SU-DHL-6 (cell line): Measurements from ENCODE around the gene ACBD6.

Experiments
- H2AFZ ChIP-seq: fragments of 200-600 bp; sonication (generic); 2 replicates; pipeline ENCODE4 v1.6.1; 2014; ENCODE audit warnings: low read depth, mild to moderate bottlenecking, moderate library complexity, mixed read lengths, antibody characterized with exemption, low read length; ENCODE audit not compliant: severe bottlenecking
- H3F3A ChIP-seq: fragments of 200-600 bp; shearing (Covaris generic); 2 replicates; pipeline ENCODE4 v1.6.0; 2016; ENCODE audit warnings: antibody characterized with exemption, mild to moderate bottlenecking; ENCODE audit not compliant: insufficient read depth
- H3K27ac ChIP-seq: fragments of 200-600 bp; sonication (generic); 2 replicates; pipeline ENCODE4 v1.5.1; 2016; ENCODE audit warnings: low read depth, mild to moderate bottlenecking, low read length, moderate library complexity, mixed read lengths
- H3K27me3 ChIP-seq: fragments of 200-600 bp; sonication (generic), shearing (Covaris generic); 2 replicates; pipeline ENCODE4 v1.6.0; 2014; ENCODE audit warnings: mild to moderate bottlenecking, low read length
- H3K36me3 ChIP-seq: fragments of 200-600 bp; sonication (generic); 2 replicates; pipeline ENCODE4 v1.6.1; 2014; ENCODE audit warnings: mild to moderate bottlenecking, low read length, mixed read lengths
- H3K4me2 ChIP-seq: fragments of 300-600, 200-600 bp; shearing (Covaris generic), sonication (generic); 2 replicates; pipeline ENCODE4 v1.6.0; 2014; ENCODE audit warnings: low read length, low read depth, mild to moderate bottlenecking; ENCODE audit not compliant: poor library complexity, severe bottlenecking
- H3K4me3 ChIP-seq: fragments of 200-600 bp; sonication (generic); 2 replicates; pipeline ENCODE4 v1.5.1; 2014; ENCODE audit warnings: antibody characterized with exemption, low read length, mild to moderate bottlenecking, mixed read lengths; ENCODE audit not compliant: insufficient read depth, poor library complexity, severe bottlenecking
- H3K79me2 ChIP-seq: fragments of 200-600 bp; sonication (generic); 2 replicates; pipeline ENCODE4 v1.6.1; 2014; ENCODE audit warnings: mild to moderate bottlenecking, low read length, moderate library complexity; ENCODE audit not compliant: insufficient read depth
- H3K9ac ChIP-seq: fragments of 200-600 bp; sonication (generic); 2 replicates; pipeline ENCODE4 v1.7.0; 2014; ENCODE audit warnings: mild to moderate bottlenecking, low read length
- H3K9me2 ChIP-seq: fragments of 200-600 bp; sonication (generic); replicated peaks from 2 replicates; pipeline ENCODE4 v1.6.1; 2014; ENCODE audit warnings: low read length; ENCODE audit not compliant: insufficient read depth
- H3K9me3 ChIP-seq: fragments of 200-600 bp; sonication (generic); 2 replicates; pipeline ENCODE4 v1.6.1; 2014; ENCODE audit warnings: low read length, mixed read lengths; ENCODE audit not compliant: insufficient read depth
- H4K20me1 ChIP-seq: fragments of 200-600 bp; sonication (generic); 2 replicates; pipeline ENCODE4 v1.6.1; 2014; ENCODE audit warnings: low read depth, mild to moderate bottlenecking, antibody characterized with exemption, low read length, moderate library complexity, mixed read lengths
- CTCF ChIP-seq: fragments of 200-600 bp; sonication (generic); IDR thresholded peaks from one replicate; pipeline ENCODE4 v1.5.1; 2017; ENCODE audit warnings: antibody characterized with exemption, mild to moderate bottlenecking, low read length, moderate library complexity; ENCODE audit not compliant: insufficient read depth, poor library complexity, severe bottlenecking
- EZH2phosphoT487 ChIP-seq: fragments of 200-600 bp; sonication (generic), shearing (Covaris generic); conservative IDR thresholded peaks from 2 replicates; pipeline ENCODE4 v1.6.1; 2018; ENCODE audit warnings: mild to moderate bottlenecking, antibody characterized with exemption, low read length, moderate library complexity, mixed read lengths

ACBD6 gene

DNA sequence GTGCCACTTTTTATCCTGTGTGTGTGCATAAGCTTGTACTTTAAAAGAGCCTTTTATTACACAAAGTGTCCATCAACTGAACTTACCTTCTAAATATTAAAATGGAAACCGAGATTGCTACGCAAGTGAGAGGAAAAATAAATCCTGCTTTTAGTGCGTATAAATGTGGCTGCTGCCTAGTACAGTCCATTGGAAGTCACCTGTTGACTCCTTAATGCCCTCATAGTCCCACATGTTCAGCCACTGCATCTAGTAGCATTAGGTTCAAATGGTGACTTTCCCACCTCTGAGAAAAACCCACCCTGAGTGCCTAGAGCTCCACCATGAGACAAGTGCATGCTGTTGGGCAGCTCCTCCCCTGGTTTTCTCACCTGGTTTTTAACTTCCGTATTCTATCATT lies 219.3 kb downstream of the ACBD6 start:
- Histone ChIP-seq H3K27me3 (no peaks in the 10 kb centered on the region), H3K4me3 (no peak overlapping the region), H4K20me1 (no peaks in the 10 kb centered on the region), H3F3A (peaks cover 10% of the 10 kb centered on the region; the same call in 1 of the 2 replicates), H3K9ac (no peak overlapping the region), H3K36me3 (peaks cover 5% of the 10 kb centered on the region; the same call in 1 of the 2 replicates), H3K9me2 (no peaks in the 10 kb centered on the region), H3K9me3 (no peaks in the 10 kb centered on the region), H3K27ac (no peak overlapping the region), H3K79me2 (no peaks in the 10 kb centered on the region), H2AFZ (no peak overlapping the region), H3K4me2 (no peak overlapping the region)
- TF ChIP-seq EZH2phosphoT487, result no peak
- no peak for TF ChIP-seq CTCF

GRCh38 chr1:180282401-180283044 lies 219.9 kb downstream of the ACBD6 start:
- Histone ChIP-seq H3K9me3 (no peaks in the 10 kb centered on the region), H3F3A (peaks cover 10% of the 10 kb centered on the region; the same call in 1 of the 2 replicates), H3K4me2 (no peak overlapping the region), H3K4me3 (no peak overlapping the region), H2AFZ (no peak overlapping the region), H3K9ac (no peak overlapping the region), H3K27me3 (no peaks in the 10 kb centered on the region), H3K36me3 (peaks cover 5% of the 10 kb centered on the region; the same call in 1 of the 2 replicates), H3K79me2 (no peaks in the 10 kb centered on the region), H3K9me2 (no peaks in the 10 kb centered on the region), H3K27ac (no peak overlapping the region), H4K20me1 (no peaks in the 10 kb centered on the region)
- TF ChIP-seq CTCF (no peak), EZH2phosphoT487 (no peak)

DNA sequence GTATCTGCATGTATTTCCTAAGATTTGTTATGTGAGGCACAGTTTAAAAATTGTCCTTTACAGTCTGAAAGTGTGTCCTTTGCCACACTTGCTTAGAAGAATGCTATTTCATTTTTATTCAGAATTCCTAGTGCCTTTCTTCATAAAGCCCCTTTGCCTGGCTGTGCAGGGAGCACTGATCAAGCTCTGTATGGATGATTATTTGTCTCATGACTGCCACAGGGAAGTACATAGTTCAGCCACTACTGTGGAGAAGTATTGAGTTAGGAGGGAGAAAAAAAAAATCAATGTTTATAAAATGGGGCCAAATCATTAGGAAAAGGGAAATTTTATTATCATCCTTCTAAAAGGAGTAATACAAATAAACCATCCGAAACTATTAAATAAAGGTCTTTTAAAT lies 220.9 kb downstream of the ACBD6 start:
- H2AFZ ChIP-seq, result no peak overlapping the region
- no peaks in the 10 kb centered on the region for H3K27me3 ChIP-seq
- no peak overlapping the region for H3K27ac ChIP-seq
- H3K4me2 ChIP-seq, result no peak overlapping the region
- H3F3A ChIP-seq, result peaks cover 7% of the 10 kb centered on the region; the same call in 1 of the 2 replicates
- H3K9ac ChIP-seq, result no peak overlapping the region
- peaks cover 3% of the 10 kb centered on the region; the same call in 1 of the 2 replicates for H3K36me3 ChIP-seq
- no peak overlapping the region for H3K4me3 ChIP-seq
- H3K9me2 ChIP-seq, result no peaks in the 10 kb centered on the region
- TF ChIP-seq EZH2phosphoT487, result no peak
- TF ChIP-seq CTCF, result no peak
- no peaks in the 10 kb centered on the region for H3K9me3 ChIP-seq
- H3K79me2 ChIP-seq, result no peaks in the 10 kb centered on the region
- no peaks in the 10 kb centered on the region for H4K20me1 ChIP-seq
